ENCODE measurements around the gene ZMPSTE24. TPM values are rescaled to one million over a fixed set of nuclear protein-coding genes. Genes with fewer than 3 reads are reported as not detected.
A peak's percentile ranks its signal among the peaks of the same experiment; 100 is the strongest.

The ZMPSTE24 gene
- total RNA-seq, 2 donors from 2014 or later: 48.3 to 87.9 TPM

DNA sequence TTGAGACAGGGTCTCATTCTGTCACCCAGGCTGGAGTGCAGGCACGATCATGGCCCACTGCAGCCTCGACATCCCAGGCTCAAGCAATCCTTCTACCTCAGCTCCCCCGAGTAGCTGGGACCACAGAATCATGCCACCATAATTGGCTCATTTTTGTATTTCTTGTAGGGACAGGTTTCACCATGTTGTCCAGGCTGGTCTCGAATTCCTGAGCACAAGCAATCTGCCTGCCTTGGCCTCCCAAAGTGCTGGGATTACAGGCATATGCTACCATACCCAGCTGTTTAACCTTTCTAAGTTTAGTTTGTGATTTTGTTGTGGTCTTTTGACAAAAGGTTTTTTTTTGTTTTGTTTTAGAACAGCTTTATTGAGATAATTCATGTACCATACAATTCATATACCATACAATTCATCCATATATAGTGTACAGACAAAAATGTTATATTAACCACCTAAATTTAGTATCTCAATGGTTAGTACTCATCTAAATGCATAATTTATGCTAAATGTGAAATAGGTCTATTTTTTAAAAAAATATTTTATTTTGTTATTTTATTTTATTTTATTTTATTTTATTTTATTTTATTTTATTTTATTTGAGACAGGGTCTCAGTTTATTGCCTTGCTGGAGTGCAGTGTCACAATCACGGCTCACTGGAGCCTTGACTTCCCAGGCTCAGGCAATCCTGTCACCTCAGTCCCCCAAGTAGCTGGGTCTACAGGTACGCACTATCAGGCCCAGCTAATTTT, 8.9 kb downstream of the ZMPSTE24 start:
- DNase-seq (ENCODE audit: low spot score) (no peak), ATAC-seq (ENCODE audit: insufficient number of reproducible peaks, low FRiP score, low read depth) (no peak)
- Histone ChIP-seq H3K27me3 (replicated peaks; ENCODE audit: insufficient read depth) (no peaks in the 10 kb centered on the region), H3K4me3 (no peak overlapping the region), H3K27ac (peak overlapping the region; percentile 86 to 94), H3K9me3 (no peaks in the 10 kb centered on the region), H3K4me1 (ENCODE audit: control insufficient read depth in 1 of 2, low read depth in 2 of 2) (peaks cover 36 to 86% of the 10 kb centered on the region in 2 donors), H3K36me3 (peaks cover 25% of the 10 kb centered on the region)
- TF ChIP-seq, protein P1, sequence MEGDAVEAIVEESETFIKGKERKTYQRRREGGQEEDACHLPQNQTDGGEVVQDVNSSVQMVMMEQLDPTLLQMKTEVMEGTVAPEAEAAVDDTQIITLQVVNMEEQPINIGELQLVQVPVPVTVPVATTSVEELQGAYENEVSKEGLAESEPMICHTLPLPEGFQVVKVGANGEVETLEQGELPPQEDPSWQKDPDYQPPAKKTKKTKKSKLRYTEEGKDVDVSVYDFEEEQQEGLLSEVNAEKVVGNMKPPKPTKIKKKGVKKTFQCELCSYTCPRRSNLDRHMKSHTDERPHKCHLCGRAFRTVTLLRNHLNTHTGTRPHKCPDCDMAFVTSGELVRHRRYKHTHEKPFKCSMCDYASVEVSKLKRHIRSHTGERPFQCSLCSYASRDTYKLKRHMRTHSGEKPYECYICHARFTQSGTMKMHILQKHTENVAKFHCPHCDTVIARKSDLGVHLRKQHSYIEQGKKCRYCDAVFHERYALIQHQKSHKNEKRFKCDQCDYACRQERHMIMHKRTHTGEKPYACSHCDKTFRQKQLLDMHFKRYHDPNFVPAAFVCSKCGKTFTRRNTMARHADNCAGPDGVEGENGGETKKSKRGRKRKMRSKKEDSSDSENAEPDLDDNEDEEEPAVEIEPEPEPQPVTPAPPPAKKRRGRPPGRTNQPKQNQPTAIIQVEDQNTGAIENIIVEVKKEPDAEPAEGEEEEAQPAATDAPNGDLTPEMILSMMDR (IDR thresholded peaks at IDR 0.05): no peak

DNA sequence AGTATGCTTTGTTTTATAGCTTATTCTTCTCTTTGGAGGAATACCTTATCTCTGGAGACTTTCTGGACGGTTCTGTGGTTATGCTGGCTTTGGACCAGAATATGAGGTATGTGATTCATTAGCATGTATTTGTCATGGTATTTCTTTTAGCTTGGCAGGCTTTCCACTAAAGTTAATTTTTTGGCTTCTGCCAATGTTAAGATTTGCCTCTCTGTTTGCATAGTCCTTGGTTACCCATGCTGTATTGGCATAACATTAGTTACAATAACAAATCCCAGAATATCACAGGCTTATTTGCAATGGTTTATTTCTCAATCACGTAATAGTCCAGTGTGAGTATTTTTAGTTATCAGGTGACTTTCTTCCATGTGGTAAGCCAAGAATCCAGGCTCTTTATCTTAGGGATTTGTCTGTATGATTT, 9.7 kb downstream of the ZMPSTE24 start:
- H3K27me3 ChIP-seq (replicated peaks; ENCODE audit: insufficient read depth): no peaks in the 10 kb centered on the region
- peaks cover 25% of the 10 kb centered on the region for H3K36me3 ChIP-seq
- H3K4me1 ChIP-seq (ENCODE audit: control insufficient read depth in 1 of 2, low read depth in 2 of 2): peaks cover 28 to 78% of the 10 kb centered on the region in 2 donors
- H3K9me3 ChIP-seq: no peaks in the 10 kb centered on the region
- ATAC-seq (ENCODE audit: insufficient number of reproducible peaks, low FRiP score, low read depth) (peak; percentile 73), DNase-seq (ENCODE audit: low spot score) (no peak)
- H3K27ac ChIP-seq: peak overlapping the region; percentile 86 to 94
- TF ChIP-seq, protein P1 (IDR thresholded peaks at IDR 0.05): no peak
- H3K4me3 ChIP-seq: peak overlapping the region; percentile 22

DNA sequence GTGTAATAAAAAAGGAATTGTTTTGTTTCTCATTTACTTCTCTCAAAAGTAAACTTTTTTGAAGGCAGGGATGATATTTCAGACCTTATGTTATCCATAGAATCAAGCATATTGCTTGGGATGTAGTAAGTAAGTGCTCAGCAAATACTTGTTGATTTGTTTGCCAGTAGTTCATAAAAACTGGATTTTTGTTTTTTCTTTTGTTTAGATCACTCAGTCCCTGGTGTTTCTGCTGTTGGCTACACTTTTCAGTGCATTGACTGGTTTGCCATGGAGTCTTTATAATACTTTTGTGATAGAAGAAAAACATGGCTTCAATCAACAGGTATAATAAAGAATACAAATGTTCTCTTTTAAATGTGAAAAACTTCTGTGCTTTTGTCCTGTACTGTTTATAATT, 10.2 kb downstream of the ZMPSTE24 start:
- DNase-seq (ENCODE audit: low spot score) (no peak), ATAC-seq (ENCODE audit: insufficient number of reproducible peaks, low FRiP score, low read depth) (no peak)
- H3K4me1 ChIP-seq (ENCODE audit: control insufficient read depth in 1 of 2, low read depth in 2 of 2): peaks cover 24 to 73% of the 10 kb centered on the region in 2 donors
- peaks cover 25% of the 10 kb centered on the region for H3K36me3 ChIP-seq
- peak overlapping the region; percentile 22 for H3K4me3 ChIP-seq
- TF ChIP-seq, protein P1 (IDR thresholded peaks at IDR 0.05): no peak
- peak overlapping the region; percentile 84 to 94 for H3K27ac ChIP-seq
- no peaks in the 10 kb centered on the region for H3K9me3 ChIP-seq
- no peaks in the 10 kb centered on the region for H3K27me3 ChIP-seq (replicated peaks; ENCODE audit: insufficient read depth)

DNA sequence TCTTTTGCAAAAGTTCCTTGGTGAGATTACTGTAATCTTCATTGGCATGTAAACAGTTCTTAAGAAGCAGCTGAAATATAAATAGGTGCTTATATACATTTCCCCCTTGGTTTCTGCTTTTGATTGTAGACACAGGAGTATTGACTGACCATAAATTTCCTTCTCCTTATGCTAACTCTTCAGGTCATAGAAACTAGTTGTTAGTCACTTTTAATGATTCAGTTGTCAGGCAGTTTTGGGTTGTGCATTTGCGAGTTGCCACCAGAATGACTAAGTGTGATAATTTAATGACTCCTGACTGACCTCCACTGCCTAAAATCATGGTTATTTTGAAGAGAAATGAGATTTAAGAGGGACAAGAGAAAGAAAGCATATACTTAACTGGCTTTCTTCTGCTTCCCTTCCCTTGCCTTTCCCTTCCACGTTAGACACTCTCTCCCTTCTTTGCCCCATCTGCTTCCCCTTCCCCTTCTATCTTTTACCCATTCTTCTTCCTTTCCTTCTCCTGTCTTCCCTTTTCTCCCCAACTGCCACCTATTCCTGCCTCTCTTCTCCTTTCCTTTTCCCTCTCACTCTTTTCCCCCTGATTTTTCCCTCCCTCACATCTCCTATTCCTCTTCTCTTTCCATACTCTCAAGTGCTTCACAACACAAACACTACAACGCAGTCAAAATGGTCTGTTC, 12.3 kb downstream of the ZMPSTE24 start:
- Histone ChIP-seq H3K9me3 (no peaks in the 10 kb centered on the region), H3K27me3 (replicated peaks; ENCODE audit: insufficient read depth) (no peaks in the 10 kb centered on the region), H3K4me1 (ENCODE audit: control insufficient read depth in 1 of 2, low read depth in 2 of 2) (peaks cover 18 to 52% of the 10 kb centered on the region in 2 donors), H3K36me3 (peaks cover 25% of the 10 kb centered on the region), H3K27ac (peak overlapping the region; percentile 42 to 50), H3K4me3 (no peak overlapping the region)
- TF ChIP-seq, protein P1 (IDR thresholded peaks at IDR 0.05): no peak
- ATAC-seq (ENCODE audit: insufficient number of reproducible peaks, low FRiP score, low read depth) (no peak), DNase-seq (ENCODE audit: low spot score) (no peak)

DNA sequence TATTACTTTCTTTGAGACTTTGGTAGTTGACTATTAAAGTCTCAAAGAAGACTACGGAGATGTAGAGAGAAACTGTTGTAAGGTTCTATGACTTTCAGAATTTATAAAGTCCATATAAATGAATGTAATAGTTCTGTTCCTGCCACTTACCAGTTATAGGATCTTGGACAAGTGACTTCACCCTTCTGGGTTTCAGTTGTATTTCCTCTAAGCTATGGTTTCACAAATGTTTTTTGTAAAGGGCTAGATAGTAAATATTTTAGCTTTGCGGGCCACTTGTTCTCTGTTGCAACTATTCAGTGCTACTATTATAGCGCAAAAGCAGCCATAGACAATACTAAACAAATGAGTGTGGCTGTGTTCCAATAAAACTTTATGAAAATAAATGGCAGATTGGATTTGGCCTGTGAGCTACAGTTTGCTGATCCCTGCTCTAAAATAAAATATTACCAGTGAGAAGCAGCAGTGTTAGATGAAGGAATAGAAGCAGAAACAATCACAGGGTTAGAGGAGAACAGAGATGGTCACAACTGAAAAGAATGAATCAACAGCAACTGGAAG, 14.7 kb downstream of the ZMPSTE24 start:
- Histone ChIP-seq H3K27ac (no peak overlapping the region), H3K36me3 (peaks cover 25% of the 10 kb centered on the region), H3K27me3 (replicated peaks; ENCODE audit: insufficient read depth) (no peaks in the 10 kb centered on the region), H3K4me3 (no peak overlapping the region), H3K9me3 (no peaks in the 10 kb centered on the region), H3K4me1 (ENCODE audit: control insufficient read depth in 1 of 2, low read depth in 2 of 2) (peaks cover 9 to 32% of the 10 kb centered on the region in 2 donors)
- TF ChIP-seq, protein P1 (IDR thresholded peaks at IDR 0.05): no peak
- no peak for ATAC-seq (ENCODE audit: insufficient number of reproducible peaks, low FRiP score, low read depth)
- DNase-seq (ENCODE audit: low spot score): no peak

Measured in thoracic aorta (tissue), 2 donors.